DOHH2 (cell line): ENCODE measurements around the gene MBD3L2.

Experiments used
- CTCF ChIP-seq: fragments of 200-600 bp; sonication (generic); IDR thresholded peaks from one replicate; pipeline ENCODE4 v1.5.1; 2014; ENCODE audit warnings: antibody characterized with exemption, mild to moderate bottlenecking, low read depth, low read length; ENCODE audit not compliant: poor library complexity, severe bottlenecking
- EZH2phosphoT487 ChIP-seq: fragments of 200-600 bp; sonication (generic); IDR thresholded peaks from 2 replicates; pipeline ENCODE4 v1.6.1; 2017; ENCODE audit warnings: borderline replicate concordance, mild to moderate bottlenecking, antibody characterized with exemption, low read length, moderate library complexity, mixed read lengths

DNA sequence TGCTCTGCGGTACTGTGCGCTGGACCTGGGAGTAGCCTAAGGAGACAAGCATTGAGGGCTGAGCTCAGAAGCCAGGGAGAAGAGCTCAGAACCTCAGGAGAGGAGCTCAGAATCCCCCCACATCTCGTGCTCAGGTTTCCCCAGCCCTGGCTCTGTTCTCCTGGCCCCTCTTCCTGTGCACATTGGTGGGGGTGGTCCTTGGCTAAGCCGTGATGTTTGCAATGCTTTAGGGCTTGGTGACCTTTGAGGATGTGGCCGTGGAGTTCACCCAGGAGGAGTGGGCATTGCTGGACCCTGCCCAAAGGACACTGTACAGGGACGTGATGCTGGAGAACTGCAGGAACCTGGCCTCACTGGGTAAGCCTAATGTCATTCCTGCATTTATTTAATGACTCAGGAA lies 27.0 kb downstream of the MBD3L2 start:
- TF ChIP-seq CTCF (no peak), EZH2phosphoT487 (no peak)
